K562 (cell line): Measurements from ENCODE around the gene DDAH2. TPM values are rescaled to one million over a fixed set of nuclear protein-coding genes. Genes with fewer than 3 reads are reported as not detected.

Source experiments
- CHCHD3 ChIP-seq: fragments of 250-450 bp; sonication (Bioruptor Pico); IDR thresholded peaks from 2 replicates; pipeline ENCODE4 v2.1.2; 2022; ENCODE audit warnings: mild to moderate bottlenecking
- ELF1 ChIP-seq: fragments of 200-800 bp; sonication (Bioruptor generic); IDR thresholded peaks from 2 replicates; pipeline ENCODE4 v1.6.1; 2016; ENCODE audit warnings: missing genetic modification characterization, missing compliant biosample characterization
- ETV6 ChIP-seq, 3 experiments: fragments of 150-350 bp in 1 of 3; sonication (generic) in 1 of 3; formaldehyde crosslinking in 1 of 3; IDR thresholded peaks; 2 replicates each; pipeline versions ENCODE4 v1.6.1 to v1.8.0; 2014 to 2022; ENCODE audit warnings: borderline replicate concordance in 2 of 3, low read depth in 2 of 3, antibody characterized with exemption in 1 of 3, low read length in 1 of 3, mild to moderate bottlenecking in 1 of 3, missing genetic modification reagents in 1 of 3
- FOXA1 ChIP-seq: fragments of 450-650 bp; IDR thresholded peaks from 2 replicates; pipeline ENCODE4 v1.6.1; 2016; ENCODE audit warnings: mild to moderate bottlenecking, borderline replicate concordance
- FOXA3 ChIP-seq, 2 experiments: fragments of 450-650 bp in 1 of 2; sonication (generic) in 1 of 2; formaldehyde crosslinking; IDR thresholded peaks in 1 of 2; conservative IDR thresholded peaks in 1 of 2; 2 replicates each; pipeline versions ENCODE4 v1.4.0 to v1.8.0; 2020 to 2022; ENCODE audit warnings: mild to moderate bottlenecking in 2 of 2, missing genetic modification reagents in 1 of 2
- HEY1 ChIP-seq: fragments of 250-450 bp; sonication (Bioruptor Pico); IDR thresholded peaks from 2 replicates; pipeline ENCODE4 v1.5.0; 2020; ENCODE audit warnings: mild to moderate bottlenecking, moderate library complexity, borderline replicate concordance
- RUNX1 ChIP-seq: sonication (generic); IDR thresholded peaks from 2 replicates; pipeline ENCODE4 v1.6.1; 2016; ENCODE audit warnings: antibody characterized with exemption, low read depth
- SAP30 ChIP-seq: fragments of 200-600 bp; sonication (generic); IDR thresholded peaks from 2 replicates; pipeline ENCODE4 v1.6.1; 2012; ENCODE audit warnings: borderline replicate concordance, low read depth, mild to moderate bottlenecking, moderate library complexity, low read length, control low read depth, inconsistent platforms; ENCODE audit not compliant: insufficient read depth, poor library complexity, severe bottlenecking
- SMAD4 ChIP-seq: fragments of 250-450 bp; sonication (Bioruptor Pico); conservative IDR thresholded peaks from 2 replicates; pipeline ENCODE4 v1.8.0; 2021; ENCODE audit warnings: inconsistent platforms, mild to moderate bottlenecking, moderate library complexity
- SPI1 ChIP-seq: IDR thresholded peaks from 2 replicates; pipeline ENCODE4 v1.6.1; 2011; ENCODE audit warnings: low read depth, low read length, control low read depth, borderline replicate concordance
- ZNF586 ChIP-seq: fragments of 450-650 bp; formaldehyde crosslinking; conservative IDR thresholded peaks from 2 replicates; pipeline ENCODE4 v1.4.0; 2020; ENCODE audit warnings: mild to moderate bottlenecking, moderate library complexity
- ZNF644 ChIP-seq: fragments of 200-800 bp; sonication (Bioruptor generic); IDR thresholded peaks from 2 replicates; pipeline ENCODE4 v1.6.1; 2016; ENCODE audit warnings: low read depth, missing genetic modification characterization, missing compliant biosample characterization
- ZNF764 ChIP-seq: fragments of 250-450 bp; sonication (Bioruptor Pico); IDR thresholded peaks from 2 replicates; pipeline ENCODE4 v1.4.0; 2020; ENCODE audit warnings: low read depth, mild to moderate bottlenecking, moderate library complexity
- ZNF778 ChIP-seq: fragments of 450-650 bp; formaldehyde crosslinking; IDR thresholded peaks from 2 replicates; pipeline ENCODE4 v1.4.0; 2020; ENCODE audit warnings: mild to moderate bottlenecking, moderate library complexity
- polyA plus RNA-seq, 8 experiments: library from polyadenylated mRNA; depleted of rRNA in 4 of 8; stranded (reverse) in 5 of 8; unstranded in 3 of 8; fragments of >200 nt; fragmentation: Nextera tagmentation in 2 of 8; fragmentation: Illumina TruSeq in 1 of 8; extraction: Ambion mirVana in 2 of 8; extraction: Trizol in 1 of 8; gene quantifications; 2 replicates each; pipeline versions ENCODE4 v1.2.1 to v1.2.3, GENCODE V29; 2011 to 2014; ENCODE audit warnings: inconsistent platforms in 1 of 8, missing spikeins in 1 of 8
- total RNA-seq, 7 experiments: library from RNA; depleted of rRNA in 6 of 7; stranded (reverse); fragments of >200 nt in 6 of 7; fragmentation: Illumina TruSeq in 2 of 7; extraction: Trizol in 2 of 7; gene quantifications; 2 replicates each; pipeline versions ENCODE4 v1.2.1 to v1.2.3, GENCODE V29; 2011 to 2021; ENCODE audit warnings: low replicate concordance in 1 of 7
- TF ChIP-seq, protein P1 (sequence below), 3 experiments: fragments of 200-800 bp in 1 of 3; sonication (Bioruptor generic) in 1 of 3; sonication (generic) in 1 of 3; formaldehyde crosslinking in 1 of 3; IDR thresholded peaks; 2 replicates each; pipeline versions ENCODE4 v1.6.1 to v1.8.0; 2016 to 2022; ENCODE audit warnings: mild to moderate bottlenecking in 2 of 3, missing compliant biosample characterization in 2 of 3, missing genetic modification characterization in 2 of 3, missing genetic modification reagents in 1 of 3
- TF ChIP-seq, protein P2 (sequence below): fragments of 450-650 bp; IDR thresholded peaks from 2 replicates; pipeline ENCODE4 v1.6.1; 2016; ENCODE audit warnings: low read depth, mild to moderate bottlenecking, moderate library complexity
- TF ChIP-seq, protein P3 (sequence below): fragments of 250-450 bp; sonication (Bioruptor Pico); IDR thresholded peaks from 2 replicates; pipeline ENCODE4 v1.9.0; 2021; ENCODE audit warnings: mild to moderate bottlenecking, inconsistent platforms
- TF ChIP-seq, protein P4 (sequence below): fragments of 250-450 bp; sonication (Bioruptor Pico); IDR thresholded peaks from 2 replicates; pipeline ENCODE4 v1.5.0; 2021; ENCODE audit warnings: mild to moderate bottlenecking, moderate library complexity

The DDAH2 gene
- total and polyA plus RNA-seq, 9 of the 15 experiments (the other 6 are each of a cell fraction or from before 2014, with no cell fraction given) = 1.8 to 45.4 (median 21.4) TPM

DNA sequence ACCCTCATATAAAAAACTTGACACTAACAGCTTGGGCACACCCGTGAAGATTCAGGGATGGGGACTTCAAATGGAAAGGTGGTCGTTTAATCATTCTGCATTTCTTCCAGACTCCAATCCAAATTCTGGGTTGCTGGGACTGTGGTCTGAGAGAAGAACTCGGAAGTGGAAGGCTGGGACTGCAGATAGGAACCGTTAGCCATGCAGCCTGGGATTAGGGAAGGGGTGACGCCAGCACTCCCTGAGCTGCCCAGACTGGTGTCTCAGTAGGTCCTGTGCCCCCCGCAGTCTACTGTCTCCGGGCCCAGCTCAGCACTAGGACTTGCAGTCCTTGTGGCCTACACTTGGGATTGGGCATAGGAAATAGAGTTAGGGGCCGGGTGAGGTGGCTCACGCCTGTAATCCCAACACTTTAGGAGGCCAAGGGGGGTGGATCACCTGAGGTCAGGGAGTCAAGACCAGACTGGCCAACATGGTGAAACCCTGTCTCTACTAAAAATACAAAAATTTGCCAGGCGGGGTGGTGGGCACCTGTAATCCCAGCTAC lies 7.7 kb upstream of the DDAH2 start (continued):
- TF ChIP-seq SMAD4 (CRISPR knock-in tag) = peak; percentile 6; the same call in 1 of the 2 replicates
- TF ChIP-seq ZNF644 (tag) = no peak
- no peak for TF ChIP-seq ZNF778
- no peak for TF ChIP-seq SAP30
- no peak for TF ChIP-seq FOXA3 (CRISPR knock-in tag; conservative IDR thresholded peaks at IDR 0.05 in 1 of 2, IDR thresholded peaks at IDR 0.05 in 1 of 2)
- no peak for TF ChIP-seq HEY1 (CRISPR knock-in tag)
- no peak for TF ChIP-seq ELF1
- TF ChIP-seq, protein P1, sequence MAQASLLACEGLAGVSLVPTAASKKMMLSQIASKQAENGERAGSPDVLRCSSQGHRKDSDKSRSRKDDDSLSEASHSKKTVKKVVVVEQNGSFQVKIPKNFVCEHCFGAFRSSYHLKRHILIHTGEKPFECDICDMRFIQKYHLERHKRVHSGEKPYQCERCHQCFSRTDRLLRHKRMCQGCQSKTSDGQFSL (CRISPR knock-in tag; IDR thresholded peaks at IDR 0.05) = no peak
- TF ChIP-seq, protein P1 (tag; IDR thresholded peaks at IDR 0.05) = peak in 1 of 2 experiments; percentile 83; a peak in 1 of 4 replicates
- TF ChIP-seq, protein P2, sequence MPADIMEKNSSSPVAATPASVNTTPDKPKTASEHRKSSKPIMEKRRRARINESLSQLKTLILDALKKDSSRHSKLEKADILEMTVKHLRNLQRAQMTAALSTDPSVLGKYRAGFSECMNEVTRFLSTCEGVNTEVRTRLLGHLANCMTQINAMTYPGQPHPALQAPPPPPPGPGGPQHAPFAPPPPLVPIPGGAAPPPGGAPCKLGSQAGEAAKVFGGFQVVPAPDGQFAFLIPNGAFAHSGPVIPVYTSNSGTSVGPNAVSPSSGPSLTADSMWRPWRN = no peak
- no peak for TF ChIP-seq ZNF586 (CRISPR knock-in tag)
- TF ChIP-seq RUNX1 = no peak
- TF ChIP-seq SPI1 = peak; percentile 44; the same call in 1 of the 2 replicates
- no peak for TF ChIP-seq CHCHD3 (CRISPR knock-in tag)
- TF ChIP-seq, protein P3, sequence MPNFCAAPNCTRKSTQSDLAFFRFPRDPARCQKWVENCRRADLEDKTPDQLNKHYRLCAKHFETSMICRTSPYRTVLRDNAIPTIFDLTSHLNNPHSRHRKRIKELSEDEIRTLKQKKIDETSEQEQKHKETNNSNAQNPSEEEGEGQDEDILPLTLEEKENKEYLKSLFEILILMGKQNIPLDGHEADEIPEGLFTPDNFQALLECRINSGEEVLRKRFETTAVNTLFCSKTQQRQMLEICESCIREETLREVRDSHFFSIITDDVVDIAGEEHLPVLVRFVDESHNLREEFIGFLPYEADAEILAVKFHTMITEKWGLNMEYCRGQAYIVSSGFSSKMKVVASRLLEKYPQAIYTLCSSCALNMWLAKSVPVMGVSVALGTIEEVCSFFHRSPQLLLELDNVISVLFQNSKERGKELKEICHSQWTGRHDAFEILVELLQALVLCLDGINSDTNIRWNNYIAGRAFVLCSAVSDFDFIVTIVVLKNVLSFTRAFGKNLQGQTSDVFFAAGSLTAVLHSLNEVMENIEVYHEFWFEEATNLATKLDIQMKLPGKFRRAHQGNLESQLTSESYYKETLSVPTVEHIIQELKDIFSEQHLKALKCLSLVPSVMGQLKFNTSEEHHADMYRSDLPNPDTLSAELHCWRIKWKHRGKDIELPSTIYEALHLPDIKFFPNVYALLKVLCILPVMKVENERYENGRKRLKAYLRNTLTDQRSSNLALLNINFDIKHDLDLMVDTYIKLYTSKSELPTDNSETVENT (CRISPR knock-in tag) = peak; percentile 77; the same call in 1 of the 2 replicates
- no peak for TF ChIP-seq FOXA1
- no peak for TF ChIP-seq ETV6 (IDR thresholded peaks at IDR 0.05; ENCODE audit: borderline replicate concordance in 1 of 2, low read depth in 2 of 2, low read length in 1 of 2)
- 0 out of 2 replicates have a peak, but pooled peaks have one; percentile 46 for TF ChIP-seq ETV6 (CRISPR knock-in tag; IDR thresholded peaks at IDR 0.05; ENCODE audit: borderline replicate concordance)
- TF ChIP-seq, protein P4, sequence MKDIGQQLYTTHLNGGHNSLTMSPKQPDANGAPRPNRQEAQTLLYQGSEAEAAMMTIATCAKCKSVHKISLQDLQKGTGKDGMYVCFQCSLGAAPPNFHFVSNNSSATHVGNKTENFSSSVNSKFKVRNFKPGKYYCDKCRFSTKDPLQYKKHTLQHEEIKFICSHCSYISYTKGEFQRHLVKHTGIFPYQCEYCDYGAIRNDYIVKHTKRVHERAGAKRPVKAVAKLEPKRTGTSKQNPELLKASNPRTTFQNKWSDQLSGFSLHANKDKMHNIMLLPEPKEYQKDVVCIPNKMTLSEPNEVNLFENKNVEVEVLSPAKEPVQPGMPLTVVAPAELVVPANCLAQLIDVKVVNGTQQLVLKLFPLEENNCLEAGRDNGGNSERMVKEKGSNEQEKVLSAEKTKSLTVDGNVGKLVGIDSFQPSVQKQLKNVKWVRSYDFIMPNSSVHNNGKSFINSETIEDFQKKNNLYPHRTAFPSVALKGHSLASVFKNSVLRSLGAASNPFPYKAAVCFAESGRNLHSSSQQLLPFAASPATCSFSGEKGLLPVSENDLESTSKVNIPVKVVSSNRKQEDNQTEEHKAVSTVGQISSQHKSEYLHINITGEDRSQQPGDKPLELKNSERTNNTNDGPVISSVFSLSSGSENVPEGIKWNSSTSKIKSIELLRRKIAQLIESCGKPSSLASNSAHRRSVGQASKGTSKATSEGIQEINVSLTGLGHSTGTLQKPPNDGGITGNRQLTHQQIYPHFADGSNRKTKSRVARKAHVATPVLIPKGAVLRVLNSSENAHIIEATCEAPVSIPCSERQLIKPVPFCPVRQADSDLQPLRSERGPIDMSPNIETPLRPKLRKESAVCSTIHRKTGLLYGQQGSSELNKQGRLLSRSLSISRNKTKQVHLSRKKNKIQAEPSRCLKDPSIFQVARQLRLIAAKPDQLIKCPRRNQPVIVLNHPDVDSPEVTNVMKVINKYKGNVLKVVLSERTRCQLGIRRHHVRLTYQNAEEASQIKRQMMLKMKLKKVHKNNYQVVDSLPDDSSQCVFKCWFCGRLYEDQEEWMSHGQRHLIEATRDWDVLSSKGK (CRISPR knock-in tag) = 0 out of 2 replicates have a peak, but pooled peaks have one; percentile 16
- TF ChIP-seq ZNF764 (CRISPR knock-in tag) = 0 out of 2 replicates have a peak, but pooled peaks have one; percentile 4
